GM18870 (cell line): ENCODE results near the gene MCTP1.
A peak's percentile ranks its signal among the peaks of the same experiment; 100 is the strongest.

ENCODE experiments used
- ATAC-seq: cut with Tn5 transposase; IDR thresholded peaks from one replicate; pipeline ENCODE4 v1.9.1; 2021; ENCODE audit warnings: moderate library complexity; ENCODE audit not compliant: unreplicated experiment

The MCTP1 gene

DNA sequence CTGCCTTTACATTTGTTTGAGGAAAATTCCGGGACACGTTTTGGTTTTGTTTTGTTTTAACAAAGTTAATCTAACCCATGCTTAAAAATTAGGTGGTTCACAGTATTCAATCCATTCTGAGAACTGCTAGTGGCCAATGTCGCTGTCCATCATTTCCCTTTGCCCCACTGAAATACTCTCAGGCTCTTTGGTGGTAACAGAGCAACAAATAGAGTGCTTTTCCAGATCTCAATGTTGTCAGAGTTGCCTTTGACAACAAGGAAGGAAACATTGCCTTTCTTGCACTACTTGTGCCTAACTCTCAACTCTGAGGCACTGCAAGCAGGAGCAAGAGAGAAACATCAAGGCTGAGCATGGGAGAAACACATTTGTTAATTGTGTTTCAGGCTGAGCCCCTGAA, 154.0 kb downstream of the MCTP1 start:
- no peak for ATAC-seq

DNA sequence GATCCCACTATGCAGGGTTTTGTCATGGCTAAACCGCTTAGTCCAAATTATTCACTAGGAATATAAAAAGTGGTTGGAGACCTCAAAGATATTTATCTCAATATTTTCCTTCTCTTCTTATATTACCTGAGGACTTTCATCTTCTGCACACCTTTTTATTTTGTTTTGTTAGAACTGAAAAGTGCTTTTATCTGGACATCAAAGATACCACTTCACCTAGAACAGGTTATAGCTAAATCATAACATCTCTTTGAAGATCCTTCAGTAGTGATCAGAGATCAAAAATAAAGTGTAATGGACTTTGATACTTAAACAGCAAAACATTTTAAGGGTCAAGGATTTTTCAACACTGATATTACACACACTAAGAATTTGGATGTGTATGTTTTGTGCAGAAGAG, 160.2 kb downstream of the MCTP1 start:
- ATAC-seq, result no peak

DNA sequence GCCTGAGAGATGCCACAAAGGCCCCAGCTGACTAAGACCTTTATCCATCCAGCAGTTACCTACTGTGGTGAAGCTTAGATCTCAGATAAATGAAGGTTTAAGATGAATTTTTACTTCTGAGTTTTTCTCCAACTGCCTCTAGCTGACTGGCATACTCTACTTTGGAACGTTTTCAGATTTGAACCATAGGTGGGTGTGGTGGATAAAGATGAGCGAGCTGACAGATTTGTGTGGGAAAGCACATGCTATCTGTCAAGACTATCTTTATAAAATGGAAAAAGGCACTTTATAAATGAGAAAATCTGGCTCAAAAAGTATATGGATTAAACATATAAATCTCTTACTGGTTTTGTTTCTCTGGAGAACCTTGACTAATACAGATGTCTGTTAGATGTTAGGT, 160.8 kb downstream of the MCTP1 start:
- no peak for ATAC-seq

DNA sequence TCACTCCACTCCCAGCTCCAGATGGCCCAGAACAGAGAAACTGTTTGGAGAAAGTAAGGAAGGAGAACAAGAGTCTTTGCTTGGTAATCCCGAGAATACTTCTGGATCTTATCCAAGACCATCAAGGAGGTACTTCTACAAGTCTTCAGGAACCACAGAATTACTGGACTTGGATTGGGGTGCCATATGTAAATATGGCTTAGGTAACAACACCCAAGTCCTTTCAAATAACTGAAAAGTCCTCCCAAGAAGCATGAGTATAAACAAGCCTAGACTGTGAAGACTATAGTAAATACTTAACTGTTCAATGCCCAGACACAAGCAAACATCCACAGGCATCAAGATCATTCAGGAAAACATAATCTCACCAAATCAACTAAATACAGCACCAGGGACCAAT, 170.0 kb downstream of the MCTP1 start:
- ATAC-seq, result no peak

DNA sequence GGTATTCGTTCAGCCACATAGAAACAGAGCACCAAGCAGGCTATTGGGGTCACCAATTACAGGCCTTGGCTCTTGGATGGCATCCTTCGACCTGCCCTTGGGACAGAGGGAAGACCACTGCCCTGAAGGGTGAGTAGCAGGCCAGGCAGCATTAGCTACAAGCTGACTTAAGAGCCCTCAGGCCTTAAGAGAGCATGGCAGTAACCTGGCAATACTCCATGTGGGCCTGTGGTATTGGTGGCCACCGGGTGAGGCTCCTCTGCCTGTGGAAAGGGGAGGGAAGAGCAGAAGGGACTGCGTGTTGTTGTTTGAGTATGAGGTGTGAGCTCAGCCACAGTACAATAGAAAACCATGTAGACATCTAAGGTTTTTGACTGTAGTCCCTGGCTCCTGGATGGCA, 170.6 kb downstream of the MCTP1 start:
- no peak for ATAC-seq

DNA sequence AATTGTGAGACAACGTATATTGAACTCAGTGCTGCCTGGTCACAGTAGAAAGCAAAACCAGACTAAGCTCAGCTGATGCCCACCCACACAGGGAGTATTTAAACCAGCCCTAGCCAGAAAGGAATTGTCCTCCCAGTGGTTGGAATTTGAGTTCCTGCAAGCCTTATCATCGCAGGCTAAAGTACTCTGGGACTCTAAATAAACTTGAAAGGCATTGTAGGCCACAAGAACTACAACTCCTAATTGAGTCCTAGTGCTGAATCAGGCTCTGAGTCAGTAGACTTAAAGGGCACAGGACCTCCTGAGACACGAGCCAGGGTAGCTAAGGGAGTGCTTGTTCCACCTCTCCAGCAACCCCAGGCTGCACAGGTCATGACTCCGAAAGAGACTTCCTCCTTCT, 171.4 kb downstream of the MCTP1 start:
- no peak for ATAC-seq

DNA sequence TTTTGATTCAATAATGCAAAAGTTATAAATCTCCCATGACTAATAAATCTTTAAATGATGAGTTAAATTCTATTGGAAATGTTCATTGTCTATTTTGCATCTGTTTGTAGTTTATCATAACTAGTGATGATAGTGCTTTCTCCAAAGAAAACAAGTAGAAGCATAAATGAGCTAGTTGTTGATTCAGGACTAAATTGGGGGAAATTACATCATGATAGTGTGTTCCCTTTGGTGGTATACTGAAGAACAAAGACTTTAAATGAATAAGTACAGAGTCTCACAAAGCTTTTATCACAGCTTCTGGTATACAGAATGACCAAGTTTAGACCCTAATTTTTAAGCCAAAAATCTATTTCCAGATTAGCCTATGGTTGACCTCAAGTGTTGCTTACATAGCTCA, 173.8 kb downstream of the MCTP1 start:
- ATAC-seq, result no peak

DNA sequence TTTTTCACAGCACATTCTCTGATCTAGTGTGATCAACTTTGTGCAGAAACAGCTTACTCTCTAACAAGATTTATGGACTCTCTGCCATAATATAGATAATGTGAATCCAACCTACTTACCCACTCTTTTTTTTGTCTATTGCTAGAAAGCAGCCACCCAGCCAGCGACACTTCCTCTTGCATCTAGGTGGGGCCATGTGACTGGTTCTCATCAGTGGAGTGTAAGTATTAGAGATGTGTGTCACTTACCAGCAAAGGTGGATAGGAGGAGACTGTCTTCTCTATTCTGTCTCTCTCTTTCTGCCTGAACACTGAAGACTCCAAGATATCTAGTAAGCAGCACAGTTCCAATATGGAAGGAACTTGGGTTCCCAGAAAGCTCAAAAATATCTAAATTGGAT, 174.8 kb downstream of the MCTP1 start:
- no peak for ATAC-seq

DNA sequence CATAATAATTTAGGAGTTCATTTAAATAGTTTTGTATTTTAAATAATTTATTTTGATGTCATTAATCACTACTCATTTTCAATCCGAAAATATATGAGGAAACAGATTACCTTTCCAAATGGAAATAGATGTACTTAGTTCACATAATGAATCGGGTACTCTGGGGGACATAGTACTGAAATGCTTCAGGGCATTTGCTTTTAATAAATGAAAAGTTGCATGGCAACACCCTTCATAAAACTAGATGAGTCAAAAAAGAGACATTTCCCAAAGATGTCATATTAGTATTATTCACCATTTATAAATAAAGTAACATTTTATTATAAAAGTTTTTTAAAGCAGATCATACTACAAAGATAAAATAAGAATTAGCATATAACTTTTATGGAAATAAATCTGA, 177.8 kb downstream of the MCTP1 start:
- no peak for ATAC-seq

DNA sequence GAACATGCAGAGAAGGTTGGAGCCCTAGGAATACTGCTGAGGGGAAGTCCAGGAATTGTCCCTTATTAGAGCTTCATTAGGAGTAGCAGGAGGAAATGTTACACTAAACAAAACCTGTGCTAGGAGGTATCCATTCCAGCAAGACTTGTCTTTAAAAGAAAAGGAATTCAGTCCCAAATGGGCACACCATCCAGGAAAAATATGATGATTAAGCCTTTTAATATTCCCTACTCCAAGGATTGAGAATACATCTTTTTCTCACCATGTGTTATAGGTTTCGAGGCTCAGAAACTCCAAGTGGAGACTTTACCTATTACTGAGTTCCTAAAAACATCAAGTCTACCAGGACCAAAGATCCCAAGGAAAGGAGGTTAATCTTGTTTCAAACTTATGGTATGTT, 179.3 kb downstream of the MCTP1 start:
- ATAC-seq, result no peak

DNA sequence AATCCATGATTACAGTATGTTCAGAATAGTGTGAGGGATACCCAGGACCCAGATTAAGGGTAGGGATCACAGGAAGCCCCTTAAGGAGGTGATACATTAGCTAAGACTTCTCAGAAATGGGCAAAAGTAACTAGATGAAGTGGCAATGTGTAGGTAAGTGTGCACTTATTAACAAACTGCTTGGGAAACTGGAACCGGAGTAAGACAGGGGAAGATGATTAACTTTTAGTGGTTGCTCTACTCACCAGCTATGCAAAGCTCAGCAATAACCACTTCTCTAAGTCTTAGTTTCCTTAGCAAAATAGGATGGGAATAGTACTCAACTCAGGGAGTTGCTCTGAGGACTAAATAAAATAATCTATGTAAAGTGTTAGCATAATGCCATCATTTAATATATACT, 182.2 kb downstream of the MCTP1 start:
- peak; percentile 99 for ATAC-seq

DNA sequence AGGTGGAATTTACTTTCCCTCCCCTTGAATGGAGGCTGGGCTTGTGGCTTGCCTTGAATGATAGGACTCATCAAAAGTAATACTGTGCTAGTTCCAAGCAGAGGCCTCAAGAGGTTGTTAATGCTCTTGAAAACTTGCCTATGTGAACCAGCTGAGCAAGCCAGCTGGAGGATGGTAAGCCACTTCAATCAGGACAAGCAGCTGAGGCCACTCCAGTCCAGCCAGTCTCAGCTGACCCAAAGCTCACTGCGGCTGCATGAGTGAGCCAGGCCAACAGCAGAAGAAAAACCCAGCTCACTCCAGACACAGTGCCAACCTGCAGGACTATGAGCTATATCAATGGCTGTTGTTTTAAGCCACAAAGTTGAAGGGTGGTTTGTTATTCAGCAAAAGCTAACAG, 182.8 kb downstream of the MCTP1 start:
- peak; percentile 30 for ATAC-seq

DNA sequence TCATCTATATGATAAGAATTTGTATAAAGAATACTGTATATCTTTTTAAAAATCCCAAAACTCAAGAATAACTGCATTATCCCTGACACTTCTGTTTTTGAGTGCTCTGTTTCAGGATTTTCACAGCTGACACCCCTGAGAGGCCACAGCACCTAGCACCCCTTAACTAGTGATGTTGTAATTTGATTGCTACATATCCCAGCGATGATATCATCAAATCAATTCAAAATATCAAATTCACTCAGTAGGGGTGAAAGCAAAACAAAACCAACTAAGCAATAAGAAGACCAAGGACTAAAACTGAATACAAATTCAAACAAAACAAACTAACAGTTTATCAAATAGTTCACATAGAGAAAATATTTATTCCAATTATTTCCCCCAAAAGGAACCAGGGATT, 184.3 kb downstream of the MCTP1 start:
- no peak for ATAC-seq

DNA sequence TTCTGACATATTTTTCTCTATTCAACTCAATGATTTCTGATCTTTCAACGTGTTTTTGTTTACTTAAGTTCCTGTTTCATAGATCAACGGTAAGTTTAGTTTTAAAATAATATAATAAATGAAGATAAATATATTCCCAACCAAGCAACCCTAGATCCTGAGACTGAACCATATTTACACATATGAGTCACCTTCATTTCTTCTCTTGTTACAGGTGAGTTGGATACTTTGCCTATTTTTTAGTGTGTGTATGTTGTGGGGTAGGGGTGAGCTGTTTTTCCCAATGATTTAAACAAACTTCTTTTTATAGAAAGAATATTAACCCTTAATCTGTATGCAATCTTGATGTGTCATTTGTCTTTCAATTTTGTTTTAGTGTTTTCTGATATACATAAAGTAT, 186.9 kb downstream of the MCTP1 start:
- no peak for ATAC-seq

DNA sequence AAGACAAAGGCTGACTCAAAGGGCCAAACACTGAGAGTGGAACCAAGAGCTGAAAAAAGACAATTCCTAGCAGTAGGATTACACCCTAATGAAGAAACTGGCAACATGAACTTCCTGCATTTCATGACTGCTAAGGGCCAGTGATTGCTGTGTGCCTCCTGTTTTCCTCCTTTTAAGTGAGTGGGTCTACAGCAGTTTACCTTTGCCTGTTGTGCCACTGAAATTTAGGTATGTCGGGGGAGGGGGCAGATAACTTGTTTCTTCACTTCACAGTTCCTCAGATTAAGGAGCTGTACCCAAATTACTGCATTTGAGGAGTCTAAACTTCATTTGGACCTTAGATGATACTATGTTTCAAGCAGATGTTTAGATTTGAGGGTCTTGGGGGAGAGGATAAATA, 191.7 kb downstream of the MCTP1 start:
- ATAC-seq, result no peak

DNA sequence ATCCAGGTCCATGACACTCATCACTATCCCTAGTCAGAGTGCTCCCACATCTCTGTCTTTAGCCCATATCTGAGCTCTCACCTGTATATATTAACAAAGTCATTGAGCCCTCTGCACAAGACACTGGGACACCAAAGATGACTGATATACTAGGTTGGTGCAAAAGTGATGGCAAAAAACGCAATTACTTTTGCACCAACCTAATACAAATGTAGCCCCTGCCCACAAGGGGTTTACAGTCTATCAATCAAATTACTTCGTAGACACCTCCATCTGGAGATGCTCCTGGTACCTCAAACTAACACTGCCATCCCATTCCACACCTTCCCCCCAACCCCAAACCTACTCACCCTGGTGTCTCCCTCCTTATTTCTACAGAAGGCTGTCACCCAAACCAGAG, 194.1 kb downstream of the MCTP1 start:
- no peak for ATAC-seq

DNA sequence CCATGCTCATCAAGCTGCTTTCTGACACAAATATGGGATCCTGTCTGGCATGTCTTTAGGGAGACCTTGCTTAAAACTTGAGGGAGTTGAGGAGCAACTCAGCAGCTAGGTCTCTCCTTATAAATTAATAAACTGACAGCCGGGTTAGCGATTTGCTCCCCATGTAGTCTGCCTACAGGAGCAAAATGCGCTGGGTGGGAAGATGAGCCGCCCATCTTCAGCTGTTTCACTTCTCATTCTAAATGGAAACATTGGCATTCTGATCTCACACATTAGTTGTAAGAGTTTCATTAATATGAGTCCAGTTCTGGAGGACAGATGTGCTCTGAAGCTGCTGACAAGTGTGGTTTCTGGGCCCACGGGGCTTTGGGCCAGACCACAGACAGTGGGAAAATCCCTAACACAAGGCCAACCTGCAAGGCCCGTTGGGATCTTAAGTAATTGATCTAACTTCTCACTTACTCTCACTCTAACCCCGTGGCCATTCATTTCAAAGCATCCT, 197.0 kb downstream of the MCTP1 start:
- ATAC-seq, result peak; percentile 89

DNA sequence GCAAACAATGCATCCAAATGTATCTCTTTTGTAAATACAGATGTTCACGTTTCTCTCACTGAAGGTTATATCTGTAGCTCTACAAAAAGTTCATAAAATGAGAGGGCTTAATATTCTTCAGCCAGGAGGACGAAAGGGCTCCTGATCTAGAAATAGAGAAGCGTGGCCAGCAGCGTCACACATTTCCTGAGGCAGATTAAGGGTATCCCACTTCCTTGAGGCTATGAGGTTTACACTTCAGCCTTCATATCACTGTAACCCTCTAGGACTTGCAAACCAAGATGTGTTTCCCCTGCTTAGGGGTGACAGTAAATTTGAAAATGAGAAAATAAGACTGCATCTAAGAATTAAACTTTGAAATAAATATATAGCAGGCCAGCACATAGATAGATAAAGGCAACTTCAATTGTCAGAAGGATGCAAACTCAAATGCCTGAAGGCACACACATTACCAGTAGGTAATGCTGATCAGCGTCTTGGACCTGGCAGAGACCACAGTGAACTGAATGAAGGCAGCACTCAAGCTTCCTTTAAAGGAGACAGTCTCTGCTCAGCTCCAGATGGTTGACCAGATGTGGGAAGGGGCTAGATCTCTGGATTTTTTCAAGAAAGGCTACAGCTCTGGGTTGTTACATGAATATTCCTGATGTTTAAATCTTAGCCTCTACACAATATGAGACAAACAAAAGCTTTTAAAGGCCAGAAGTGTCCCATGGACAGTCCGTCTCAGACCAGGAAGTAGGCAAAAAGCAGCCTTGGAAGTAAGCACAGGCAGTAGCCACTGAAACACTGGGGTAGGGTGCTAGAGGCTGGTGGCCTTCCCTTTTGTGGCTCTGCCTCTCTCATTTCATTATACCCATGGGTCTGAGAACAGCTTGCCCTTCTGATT, 197.7 kb downstream of the MCTP1 start:
- peak; percentile 34 for ATAC-seq

DNA sequence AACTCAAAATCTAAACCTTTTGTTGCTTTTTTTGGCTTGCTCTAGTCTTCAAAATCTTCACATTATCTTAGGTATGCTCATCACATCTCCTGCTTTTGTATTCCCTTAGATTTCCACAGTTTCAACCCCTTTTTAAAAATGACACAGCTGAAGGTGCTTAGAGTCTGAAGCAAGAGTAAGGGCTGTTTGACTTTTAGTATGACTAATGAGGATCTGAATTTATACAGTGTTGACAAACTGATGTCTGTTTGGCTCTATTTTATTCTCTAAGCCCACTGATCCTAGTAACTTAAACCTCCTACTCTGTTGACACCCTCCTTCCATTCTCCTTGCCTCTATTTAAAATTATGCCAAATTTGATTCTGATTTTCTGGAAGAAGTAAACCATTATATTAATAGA, 200.1 kb downstream of the MCTP1 start:
- no peak for ATAC-seq

DNA sequence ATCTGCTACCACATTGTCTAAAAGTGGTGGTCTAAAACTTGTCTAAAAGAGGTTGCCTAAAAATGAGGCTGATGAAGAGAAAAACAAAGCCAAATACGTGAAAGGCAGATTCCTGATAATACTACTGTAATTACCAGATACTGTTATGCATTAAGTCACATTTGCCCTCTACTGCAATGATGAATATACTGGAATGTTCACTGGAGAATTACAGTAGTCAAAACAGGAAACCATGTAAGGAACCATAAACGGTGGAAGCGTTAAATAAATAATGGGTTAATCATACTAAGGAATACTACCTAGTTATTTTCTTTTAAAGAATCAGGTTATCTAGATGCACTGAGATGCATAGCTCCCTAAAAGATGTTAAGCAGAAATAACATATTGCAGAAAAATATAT, 201.3 kb downstream of the MCTP1 start:
- ATAC-seq, result no peak

DNA sequence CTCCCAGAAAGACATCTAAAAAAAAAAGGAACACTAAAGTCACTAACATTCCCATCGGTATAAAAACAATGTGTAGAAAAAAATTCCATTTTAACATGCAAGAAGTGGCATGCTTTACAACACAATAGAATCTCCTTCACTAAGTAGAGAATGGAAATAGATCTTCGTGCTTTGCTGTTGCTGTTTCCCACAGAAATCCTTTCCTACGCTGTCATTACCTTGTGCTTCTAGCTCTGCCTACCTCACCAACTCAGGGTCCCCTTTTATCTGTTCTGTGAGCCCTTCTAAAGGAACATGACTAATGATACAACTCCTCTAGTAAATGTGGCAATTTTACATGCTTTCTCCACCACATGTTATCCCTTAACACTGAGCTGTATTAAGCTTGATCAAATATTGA, 202.9 kb downstream of the MCTP1 start:
- ATAC-seq, result no peak

DNA sequence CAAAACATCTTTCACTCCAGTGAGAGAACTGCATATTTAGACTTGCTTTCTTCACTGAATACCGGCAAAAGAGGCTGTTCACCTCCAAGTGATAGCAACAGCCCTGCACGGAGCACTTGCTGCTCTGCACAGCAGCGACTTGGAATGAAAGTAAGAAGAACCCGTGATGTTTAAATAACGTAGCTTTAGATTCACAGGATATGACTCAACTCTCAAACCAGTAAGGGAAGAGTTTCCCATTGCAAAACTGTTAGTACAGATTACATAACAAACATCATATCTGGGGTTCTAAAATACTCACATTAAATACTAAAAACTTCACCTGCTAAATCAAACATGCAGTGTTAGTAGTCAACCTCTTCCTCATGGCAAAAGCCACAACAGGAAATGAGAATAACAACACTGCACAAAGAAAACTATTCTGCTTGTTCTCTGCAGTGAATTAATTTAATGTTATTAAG, 203.4 kb downstream of the MCTP1 start:
- ATAC-seq, result peak; percentile 91

DNA sequence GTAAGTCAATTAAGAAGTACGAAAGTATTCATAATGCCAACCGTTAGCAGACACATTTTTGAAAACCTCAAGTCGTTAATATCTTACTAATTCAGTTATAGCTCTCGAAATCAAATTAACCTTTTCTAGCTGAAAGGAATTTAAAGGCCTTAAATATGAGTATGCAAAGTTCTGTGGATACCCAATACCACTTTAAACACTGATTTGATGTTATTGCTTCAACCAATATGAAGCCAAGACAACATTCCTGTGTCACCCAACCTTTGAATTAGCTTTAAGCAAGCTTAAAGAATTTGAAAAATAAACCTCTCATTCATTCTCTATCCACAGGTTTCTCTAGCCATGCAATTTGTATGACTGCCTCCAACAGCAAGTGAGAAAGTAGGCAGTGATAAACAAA, 204.5 kb downstream of the MCTP1 start:
- no peak for ATAC-seq
